ENCODE results near the gene MAPRE3.

- TF ChIP-seq CTCF (conservative IDR thresholded peaks at IDR 0.05 in 1 of 2, IDR thresholded peaks at IDR 0.05 in 1 of 2; ENCODE audit: low read depth in 1 of 2, low read length in 2 of 2) (no peak), EZH2 (IDR thresholded peaks at IDR 0.05; ENCODE audit: low read length, missing control alignments) (no peak)
Measured at GRCh38 chr2:26997394-26997793, 27.0 kb downstream of the MAPRE3 start.

Measured in fibroblast of lung (primary cell).